Measurements from ENCODE around the gene AGBL1.
"Not testable (repeated sequence)": the region's sequence is repeated elsewhere in the genome, so short reads cannot be mapped to it uniquely, and the experiment has no call there.

Gene AGBL1

DNA sequence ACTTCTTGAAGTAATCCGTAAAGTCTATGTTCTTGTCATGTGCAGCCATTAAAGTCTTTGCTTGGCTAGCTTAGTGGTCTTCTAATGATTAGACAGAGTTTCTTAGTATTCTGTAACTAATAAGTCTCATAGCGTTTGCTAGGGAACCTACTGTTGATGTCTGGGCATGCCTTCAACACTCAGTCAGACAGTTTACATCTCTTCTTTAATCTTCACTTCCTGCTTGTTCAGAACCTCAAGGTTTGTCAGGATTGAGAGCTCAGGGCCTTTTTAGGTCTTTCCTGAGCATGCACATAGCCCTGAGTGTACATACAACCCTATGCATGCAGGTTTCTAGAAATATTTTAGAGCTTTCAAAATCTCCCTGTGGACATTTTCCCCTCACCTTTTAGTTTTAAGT, 426.3 kb downstream of the AGBL1 start:
- DNase-seq (ENCODE audit: low spot score): no peak

DNA sequence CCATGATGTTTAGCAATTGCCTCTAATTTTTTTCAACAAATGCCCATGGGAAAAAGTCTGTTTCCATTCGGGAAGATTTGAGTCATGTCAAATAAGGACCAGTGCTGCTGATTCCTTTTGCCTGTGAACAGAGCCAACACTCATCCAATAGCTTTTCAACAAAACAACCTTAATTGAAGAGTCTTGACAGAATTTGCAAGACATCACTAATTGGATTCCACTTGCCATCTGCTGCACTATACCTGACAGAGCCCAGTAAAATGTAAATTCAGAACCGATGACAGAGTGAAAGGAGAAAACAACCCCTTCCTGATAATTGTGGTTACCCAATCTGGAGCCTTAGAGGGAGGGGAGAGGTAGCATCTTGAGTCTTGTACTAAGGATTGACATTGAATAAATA, 426.7 kb downstream of the AGBL1 start:
- no peak for DNase-seq (ENCODE audit: low spot score)

DNA sequence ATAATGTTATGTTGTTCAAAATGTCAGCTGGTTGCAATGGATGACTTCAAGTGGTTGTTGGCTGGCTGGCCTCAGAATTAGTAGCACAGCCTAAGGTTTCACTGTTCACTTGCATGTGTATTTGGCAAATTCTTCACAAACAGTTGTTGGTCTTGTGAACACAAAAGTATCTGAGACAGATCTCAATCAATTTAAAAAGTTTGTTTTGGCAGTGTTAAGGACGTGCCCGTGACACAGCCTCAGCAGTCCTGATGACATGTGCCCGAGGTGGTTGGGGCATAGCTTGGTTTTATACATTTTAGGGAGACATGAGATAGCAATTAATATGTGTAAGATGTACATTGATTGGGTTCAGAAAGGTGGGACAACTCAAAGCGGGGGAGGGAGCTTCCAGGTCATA, 436.0 kb downstream of the AGBL1 start:
- DNase-seq (ENCODE audit: low spot score): no peak

DNA sequence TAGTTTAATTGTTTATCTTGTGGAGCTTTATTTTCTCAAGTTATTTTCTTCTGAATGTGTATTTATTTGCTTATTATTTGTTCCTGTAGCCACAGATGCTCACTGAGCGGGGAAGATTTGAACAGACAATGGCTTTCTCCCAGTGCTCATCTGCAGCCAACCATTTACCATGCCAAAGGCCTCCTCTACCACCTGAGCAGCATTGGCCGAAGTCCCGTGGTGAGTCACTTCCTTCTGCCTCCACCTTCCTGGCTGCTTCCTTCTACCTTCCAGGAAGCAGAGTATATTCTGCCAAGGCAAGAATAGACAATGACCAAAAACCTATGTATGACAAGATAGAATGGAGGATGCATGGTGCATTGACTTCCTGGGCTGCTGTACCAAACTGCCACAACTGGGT, 443.1 kb downstream of the AGBL1 start:
- no peak for DNase-seq (ENCODE audit: low spot score)

DNA sequence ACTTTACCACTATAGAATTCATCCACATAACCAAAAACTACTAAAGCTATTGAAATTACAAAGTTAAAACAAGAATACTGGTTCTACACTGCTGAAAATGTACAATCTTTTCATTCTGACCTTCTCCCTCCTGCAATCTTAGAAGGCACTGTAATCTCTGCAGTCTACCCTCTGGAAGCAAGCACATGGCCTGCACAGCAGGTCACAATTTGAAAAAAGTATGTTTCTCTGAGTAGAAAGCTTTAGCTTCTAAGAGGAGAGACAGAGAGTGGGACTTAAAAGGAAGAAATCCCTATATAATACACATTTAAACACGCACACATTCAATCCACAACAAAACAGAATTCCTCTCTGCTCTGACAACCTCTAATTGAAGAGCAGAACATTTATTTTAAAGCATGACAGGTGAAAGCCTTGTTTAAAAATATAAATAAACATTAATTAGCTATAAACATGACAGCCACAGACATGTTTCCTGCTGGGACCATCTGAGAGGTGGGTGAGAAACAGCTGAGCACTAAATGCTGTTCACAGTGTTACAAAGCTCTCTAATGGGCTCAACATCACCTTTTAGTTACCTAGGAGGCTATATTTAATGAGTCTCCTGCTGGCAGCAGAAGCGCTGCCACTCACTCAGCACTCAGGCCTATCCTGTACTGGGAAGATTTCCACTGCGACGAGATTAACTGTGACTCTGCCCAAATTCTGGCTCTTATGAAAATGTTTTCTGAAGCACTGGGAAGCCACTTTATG, 447.4 kb downstream of the AGBL1 start:
- DNase-seq (ENCODE audit: low spot score): no peak

DNA sequence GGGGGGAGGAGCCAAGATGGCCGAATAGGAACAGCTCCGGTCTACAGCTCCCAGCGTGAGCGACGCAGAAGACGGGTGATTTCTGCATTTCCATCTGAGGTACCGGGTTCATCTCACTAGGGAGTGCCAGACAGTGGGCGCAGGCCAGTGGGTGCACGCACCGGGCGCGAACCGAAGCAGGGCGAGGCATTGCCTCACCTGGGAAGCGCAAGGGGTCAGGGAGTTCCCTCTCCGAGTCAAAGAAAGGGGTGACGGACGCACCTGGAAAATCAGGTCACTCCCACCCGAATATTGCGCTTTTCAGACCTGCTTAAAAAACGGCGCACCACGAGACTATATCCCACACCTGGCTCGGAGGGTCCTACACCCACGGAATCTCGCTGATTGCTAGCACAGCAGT, 448.4 kb downstream of the AGBL1 start:
- DNase-seq (ENCODE audit: low spot score): not testable (repeated sequence)

DNA sequence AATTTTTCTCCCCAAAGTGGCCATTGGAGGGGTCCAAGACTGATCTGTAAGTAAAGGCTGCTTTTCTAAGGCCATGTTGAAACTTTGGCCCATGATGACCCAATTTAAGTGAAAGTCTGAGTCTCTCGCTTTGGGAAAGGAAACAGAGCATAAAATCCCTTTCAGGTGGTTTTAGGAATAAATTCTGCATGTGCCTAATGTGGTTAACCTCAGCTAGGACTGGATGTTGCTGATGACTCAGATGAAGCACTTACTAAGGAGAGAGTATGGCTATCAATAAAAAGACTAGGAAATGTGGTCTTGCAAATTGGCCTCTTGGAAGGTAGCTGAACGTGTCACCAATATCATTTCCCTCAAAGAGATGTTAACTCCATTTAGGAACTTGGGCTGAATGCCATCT, 458.5 kb downstream of the AGBL1 start:
- peak; percentile 50 for DNase-seq (ENCODE audit: low spot score)

DNA sequence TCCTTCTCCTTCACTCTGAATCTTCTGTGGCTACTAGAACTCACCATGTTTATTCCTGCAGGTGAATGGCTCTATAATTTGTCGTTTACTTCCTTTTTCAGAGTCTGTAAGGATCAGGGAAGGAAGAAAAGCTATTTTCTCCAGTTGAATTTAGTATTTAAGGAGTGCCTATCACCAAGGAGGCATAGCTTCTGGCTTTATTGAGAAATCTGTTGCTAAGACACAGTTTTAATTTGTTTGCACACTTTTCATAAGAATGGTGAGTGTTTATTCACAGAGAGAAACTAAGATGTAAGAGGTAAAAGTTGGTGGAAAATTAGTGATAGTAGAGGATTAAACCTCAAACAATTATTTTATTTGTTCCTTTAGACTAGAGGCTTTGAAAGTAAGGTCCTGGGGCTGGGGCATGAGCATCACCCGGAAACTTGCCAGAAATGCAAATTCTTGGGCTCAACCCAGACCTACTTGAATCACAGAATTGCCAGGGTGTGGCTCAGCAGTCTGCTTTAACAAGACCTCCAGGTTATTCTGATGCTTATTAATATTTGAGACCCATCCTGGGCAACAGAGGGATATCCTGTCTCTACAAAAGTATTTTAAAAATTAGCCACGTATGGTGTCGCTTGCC, 461.3 kb downstream of the AGBL1 start:
- no peak for DNase-seq (ENCODE audit: low spot score)

DNA sequence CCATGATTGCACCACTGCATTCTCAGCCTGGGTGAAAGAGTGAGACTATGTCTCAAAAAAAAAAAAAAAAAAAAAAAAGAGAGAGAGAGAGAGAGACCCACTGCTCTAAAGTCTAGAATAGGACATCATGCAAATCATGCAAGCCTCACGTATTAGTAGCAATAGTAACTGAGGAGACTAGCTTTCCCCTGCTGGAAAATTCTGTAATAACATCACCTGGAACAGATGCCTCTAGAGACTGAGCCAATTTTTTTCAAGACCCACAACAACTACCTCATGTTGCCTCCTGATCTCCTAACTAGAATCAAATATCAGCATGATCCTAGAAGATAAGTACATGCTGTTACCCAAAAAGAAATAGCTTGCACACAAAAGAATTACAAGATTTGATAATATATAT, 461.9 kb downstream of the AGBL1 start:
- DNase-seq (ENCODE audit: low spot score): no peak

DNA sequence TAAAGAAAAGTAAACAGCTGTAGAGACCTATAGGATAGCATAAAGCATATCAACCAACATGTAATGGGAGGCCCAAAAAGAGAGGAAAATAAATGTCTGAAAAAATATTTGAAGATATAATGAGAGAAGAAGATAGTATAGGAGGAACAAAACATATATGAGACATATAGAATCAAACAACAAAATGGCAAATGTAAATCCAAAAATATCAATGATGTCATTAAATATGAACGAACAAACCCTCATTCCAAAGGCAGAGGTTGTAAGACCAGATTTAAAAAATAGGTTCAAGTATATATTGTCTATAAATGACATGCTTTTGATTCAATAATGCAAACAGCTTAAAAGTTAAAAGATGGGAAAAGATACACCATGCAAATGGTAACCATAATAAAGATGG, 470.4 kb downstream of the AGBL1 start:
- no peak for DNase-seq (ENCODE audit: low spot score)

DNA sequence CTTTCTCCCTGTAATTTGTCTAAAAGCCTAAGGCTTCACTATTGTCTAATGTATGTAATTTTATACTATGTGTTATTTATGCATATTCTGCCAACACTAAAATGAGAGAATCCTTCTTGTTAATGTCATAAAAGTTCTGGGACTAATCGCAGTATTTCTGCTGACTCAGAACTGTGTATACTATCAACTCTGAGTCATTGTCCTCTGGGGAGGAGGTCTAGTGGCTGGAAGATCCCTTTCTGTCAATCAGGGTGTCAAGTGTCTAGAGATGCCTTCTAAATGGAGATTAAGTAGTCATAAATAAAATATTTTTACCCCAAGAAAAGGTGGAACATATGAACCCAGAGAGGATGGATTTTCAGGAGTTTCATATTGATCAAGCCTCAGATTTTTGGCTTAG, 473.4 kb downstream of the AGBL1 start:
- no peak for DNase-seq (ENCODE audit: low spot score)

DNA sequence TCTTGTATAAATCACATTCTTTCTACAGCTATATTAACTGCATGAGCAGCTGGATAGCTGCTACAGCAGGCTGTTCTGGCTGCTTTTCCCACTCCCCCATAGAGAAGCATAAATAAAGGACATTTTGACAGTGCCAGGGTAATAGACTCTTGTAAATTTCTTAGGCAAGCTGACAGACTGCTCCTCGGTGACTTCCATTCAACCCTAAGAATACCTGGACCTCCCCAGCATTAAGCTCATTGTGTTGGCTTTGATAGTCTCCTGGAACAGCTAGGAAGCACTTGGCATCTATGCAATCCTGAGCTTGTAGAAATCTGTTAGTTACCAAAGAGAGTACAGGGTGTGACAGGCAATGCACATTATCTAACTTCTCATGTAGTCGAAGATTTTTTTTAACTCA, 475.4 kb downstream of the AGBL1 start:
- no peak for DNase-seq (ENCODE audit: low spot score)

DNA sequence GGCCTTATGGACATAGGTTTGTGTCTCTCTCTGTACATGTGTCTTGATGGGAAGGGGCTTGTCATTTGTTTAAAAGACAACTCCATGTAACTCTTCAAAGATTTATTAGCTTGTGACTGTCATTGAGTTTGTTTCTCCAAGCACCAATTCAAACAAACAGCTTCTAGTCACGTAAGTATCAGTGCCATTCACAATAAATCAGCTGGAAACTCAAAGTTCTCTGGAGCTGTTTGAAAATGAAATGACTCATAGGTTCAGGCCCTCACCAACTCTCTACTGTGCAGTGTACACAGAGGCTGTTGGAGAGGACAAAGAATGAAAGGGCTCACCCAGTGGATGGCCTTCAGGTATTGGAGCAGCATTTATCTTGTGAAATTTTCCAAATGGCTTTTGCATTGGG, 476.3 kb downstream of the AGBL1 start:
- DNase-seq (ENCODE audit: low spot score): peak; percentile 7

DNA sequence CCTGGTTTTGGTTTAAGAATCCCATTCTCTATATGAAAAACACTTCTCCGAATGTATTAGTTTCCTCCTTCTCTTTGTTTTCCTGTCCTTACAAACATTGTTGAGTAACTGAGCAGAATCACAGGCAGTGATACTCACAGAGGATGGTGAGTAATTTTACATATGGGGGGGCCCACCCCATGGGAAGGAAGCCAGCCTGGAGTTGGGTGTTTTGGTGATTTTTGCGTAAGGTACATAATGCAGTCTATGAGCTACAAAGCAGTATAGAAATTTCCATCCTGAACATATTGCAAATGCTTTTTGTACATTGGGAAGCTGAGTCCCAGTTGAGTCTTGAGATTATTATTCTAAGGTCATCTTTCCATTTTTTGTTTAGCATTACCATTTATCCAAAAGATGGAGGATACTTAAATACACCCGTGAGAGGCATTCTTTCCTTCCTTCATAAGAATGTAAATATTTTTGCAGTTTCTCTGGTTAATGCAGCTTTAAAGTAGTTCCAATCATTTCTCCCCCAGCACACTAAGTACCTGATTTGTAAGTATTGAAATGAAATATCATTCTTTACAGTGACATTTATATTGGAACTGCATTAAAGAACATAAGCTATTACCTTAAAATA, 476.8 kb downstream of the AGBL1 start:
- DNase-seq (ENCODE audit: low spot score): no peak

DNA sequence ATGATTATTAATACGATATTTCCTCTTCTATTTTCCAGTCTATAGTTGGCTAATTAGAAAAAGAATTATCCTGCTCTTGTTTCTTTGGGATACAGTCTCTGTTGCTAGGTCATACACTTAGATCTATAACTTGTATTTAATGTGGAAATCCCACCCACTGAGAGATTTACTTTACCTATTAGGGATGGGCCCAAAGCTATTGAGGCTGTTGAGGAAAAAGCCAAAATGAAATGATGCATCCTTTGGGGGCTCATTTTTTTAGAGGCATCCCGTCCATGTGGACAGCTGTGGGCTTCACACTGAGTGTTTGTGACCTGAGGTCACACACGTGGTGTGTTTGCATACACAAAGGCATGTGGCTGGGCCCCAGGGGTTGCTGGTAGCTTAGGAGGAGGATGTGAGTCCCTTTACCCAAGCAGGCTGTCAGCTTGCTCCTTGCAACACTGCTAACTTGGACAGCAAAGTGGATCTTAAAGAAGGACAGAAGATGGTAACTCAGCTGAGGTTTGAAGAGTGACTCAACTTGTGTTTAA, 477.4 kb downstream of the AGBL1 start:
- DNase-seq (ENCODE audit: low spot score): no peak

DNA sequence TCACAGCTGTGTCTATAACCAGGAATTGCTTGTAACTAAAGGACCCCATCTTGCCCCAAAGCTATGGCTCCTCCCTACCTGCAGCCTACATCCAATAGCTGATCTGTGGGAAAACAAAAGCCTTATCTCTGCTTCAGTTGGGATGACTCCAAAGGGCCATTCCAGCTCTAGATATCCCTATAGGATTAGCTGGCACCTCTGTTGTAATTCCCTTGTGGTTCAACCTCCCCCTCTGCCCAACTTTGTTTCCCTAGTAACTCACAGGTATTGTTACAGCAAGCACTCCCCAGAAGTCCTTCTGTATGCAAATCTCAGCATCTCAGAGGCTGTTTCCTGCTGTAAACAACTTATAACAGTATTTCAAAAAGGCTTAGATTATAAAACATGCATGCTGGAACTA, 478.6 kb downstream of the AGBL1 start:
- no peak for DNase-seq (ENCODE audit: low spot score)

DNA sequence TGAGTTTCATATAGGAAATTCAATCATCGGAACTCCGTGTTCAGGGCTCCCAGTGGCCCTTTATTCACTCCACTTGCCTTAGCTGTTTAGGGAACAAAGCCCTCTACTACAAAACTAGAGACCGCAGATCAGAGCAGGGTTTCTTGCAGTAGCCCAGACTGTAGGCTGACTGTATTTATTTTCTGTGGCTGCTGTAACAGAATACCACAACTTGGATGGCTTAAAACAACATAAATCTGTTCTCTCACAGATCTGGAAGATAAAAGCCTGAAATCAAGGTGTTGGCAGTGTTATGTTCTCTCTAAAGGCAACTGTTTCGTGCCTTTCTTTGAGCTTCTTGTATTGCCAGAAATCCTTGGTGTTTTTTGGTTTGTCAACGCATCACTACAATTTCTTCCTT, 479.0 kb downstream of the AGBL1 start:
- DNase-seq (ENCODE audit: low spot score): no peak

DNA sequence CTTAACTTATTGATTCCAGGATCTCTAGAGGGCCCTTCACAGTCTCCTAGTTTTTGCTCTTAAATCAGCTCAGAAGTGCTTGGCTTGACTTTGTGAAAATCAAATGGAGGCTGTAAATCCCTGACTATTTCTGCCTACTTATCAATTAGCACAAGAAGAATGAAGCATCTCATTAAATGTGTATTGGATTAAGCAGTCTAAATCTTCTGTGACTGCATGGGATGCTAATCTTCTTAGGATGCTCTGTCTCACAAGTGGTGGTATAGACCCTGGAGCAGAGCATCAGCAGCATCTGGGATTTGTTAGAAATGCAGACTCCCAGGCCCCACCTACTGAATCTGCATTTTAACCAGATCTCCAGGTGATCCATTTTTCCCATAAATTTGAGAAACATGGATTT, 488.7 kb downstream of the AGBL1 start:
- no peak for DNase-seq (ENCODE audit: low spot score)

DNA sequence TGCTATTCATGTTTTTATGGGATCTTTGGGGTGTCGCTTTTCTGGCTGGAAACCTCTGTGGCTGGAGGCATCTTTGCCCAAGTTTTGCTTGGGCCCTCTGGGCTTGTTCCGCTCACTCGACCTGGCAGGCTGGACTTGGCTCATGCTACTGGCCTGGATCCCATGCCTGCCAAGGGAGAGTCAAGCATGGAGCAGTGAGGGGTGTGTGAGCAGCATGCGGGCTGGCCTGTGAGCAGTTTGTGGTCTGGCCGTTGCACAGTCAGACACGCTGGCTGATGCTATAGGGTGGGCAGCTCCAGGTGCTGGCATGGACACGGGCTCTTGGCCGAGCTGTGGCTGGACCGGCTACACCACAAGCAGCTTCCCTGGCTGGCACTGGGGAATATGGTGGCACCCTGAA, 491.1 kb downstream of the AGBL1 start:
- DNase-seq (ENCODE audit: low spot score): no peak

DNA sequence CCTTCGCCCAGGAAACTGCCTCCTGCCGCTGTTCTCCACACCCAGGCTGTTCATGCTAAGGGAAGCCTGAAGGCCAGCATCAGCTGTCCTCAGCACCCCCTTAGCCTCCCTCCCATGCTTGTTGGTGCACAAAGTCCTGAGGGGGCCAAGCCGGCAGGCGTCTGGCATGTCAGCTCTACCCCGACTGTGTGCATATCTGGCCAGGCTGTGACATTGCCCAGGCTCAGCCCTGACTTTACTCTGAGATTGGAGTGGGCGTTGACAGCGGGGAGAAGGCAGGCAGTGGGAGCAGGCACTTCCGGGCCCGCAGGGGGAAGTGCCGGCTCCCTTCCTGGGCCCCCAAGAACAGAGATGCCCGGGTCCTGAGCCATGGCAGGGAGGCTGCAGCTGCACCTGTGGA, 492.2 kb downstream of the AGBL1 start:
- DNase-seq (ENCODE audit: low spot score): no peak

DNA sequence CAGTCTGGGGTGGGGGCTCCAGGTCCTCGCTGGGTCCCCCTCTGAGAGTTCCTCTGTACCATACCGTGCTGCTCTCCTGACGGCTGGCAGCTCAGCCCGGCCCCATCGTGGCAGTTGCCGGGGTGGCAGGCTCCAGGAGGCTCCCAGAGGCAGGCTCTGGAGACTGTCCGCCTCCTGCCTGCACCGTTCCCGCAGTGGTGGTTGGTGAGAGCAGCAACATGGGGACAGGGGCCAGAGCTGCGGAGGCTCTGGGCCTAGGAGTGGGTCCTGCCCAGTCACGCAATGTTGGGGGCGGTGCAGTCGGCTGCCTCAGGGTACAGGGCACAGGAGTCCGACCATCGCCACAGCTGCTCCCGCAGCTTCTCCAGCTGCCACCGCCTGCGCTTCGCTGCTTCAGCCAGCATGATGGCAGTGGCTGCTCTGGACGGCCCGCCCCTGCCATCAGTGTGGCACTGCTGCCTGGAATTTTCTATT, 492.7 kb downstream of the AGBL1 start:
- no peak for DNase-seq (ENCODE audit: low spot score)

DNA sequence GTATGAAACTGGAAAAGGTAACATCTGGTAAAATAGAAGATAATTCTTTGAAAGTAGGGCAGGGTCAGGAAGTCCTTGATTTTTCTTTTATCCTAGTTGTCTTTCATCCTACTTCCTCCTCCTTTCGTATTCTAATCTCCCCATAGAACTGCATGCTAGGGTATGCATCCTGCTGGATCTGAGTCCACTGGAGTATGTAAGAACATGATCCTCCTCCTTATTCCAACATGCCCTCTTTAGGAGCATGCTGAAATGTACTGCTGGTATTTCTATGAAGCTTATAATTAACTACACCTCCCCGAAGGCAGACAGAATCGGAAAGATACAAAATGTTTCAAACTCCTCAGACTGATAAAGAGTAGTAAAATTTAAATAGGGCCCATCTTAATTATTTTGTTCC, 493.8 kb downstream of the AGBL1 start:
- no peak for DNase-seq (ENCODE audit: low spot score)

DNA sequence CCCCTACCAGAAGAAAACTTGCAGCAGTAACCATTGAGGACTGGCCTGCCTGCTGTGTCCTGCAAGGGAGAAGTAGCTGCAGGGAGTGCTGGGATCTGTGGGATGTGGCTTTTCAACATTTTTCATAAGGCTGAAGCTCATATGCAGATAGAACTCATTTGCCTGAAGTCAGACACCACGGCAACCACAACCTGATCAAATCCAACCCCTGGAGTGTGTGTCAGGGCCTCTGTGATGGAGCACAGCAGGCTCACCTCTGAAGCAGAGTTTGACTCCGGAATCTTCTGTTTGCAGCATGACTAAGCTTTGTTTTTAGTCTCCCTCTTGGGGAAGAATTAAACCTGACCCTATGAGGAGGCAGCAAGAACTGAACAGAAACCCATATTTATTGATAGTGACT, 508.7 kb downstream of the AGBL1 start:
- no peak for DNase-seq (ENCODE audit: low spot score)
